GM19467 (cell line): Measurements from ENCODE around the gene SDK1.

Experiments used
- ATAC-seq: cut with Tn5 transposase; IDR thresholded peaks from one replicate; pipeline ENCODE4 v1.9.1; 2021; ENCODE audit warnings: mild to moderate bottlenecking, moderate library complexity; ENCODE audit not compliant: unreplicated experiment

The SDK1 gene

GRCh38 chr7:3283130-3283704 lies 17.8 kb upstream of the SDK1 start:
- no peak for ATAC-seq

- no peak for ATAC-seq
Measured at GRCh38 chr7:3285652-3286051, 15.4 kb upstream of the SDK1 start.

- ATAC-seq = no peak
Measured at GRCh38 chr7:3289996-3290395, 11.1 kb upstream of the SDK1 start.

GRCh38 chr7:3292694-3293093 lies 8.4 kb upstream of the SDK1 start:
- ATAC-seq = no peak

DNA sequence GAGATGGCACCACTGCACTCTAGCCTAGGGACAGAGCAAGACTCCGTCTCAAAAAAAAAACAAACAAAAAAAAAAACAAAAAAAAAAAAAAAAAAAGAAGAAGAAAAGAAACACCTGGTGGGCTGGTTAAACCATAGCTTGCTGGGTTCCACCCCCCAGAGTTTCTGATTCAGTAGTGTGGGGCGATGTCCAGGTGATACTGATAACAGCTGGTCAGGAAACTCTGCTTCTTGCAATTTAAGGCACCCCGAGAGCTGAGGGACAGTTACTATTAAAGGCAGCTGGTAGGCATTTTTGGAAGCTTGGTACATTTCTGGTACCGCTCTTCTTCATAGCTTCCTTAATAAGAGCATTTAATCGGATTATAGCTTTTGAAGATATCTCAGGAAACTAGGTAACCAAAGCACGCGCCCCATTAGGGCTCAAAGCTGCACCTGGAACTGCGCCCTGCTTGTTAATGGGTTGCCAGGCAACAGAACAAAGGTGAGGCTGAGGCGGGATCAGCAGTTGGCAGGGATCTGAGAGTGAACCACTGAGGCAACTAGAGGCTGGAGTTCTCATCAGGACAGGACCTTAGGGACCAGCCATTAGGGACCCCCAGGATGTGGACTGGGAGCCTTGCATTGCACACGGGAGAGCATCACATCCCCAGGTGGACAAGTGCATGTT lies 6.5 kb upstream of the SDK1 start:
- no peak for ATAC-seq

GRCh38 chr7:3297105-3297819 lies 3.8 kb upstream of the SDK1 start:
- ATAC-seq = no peak

DNA sequence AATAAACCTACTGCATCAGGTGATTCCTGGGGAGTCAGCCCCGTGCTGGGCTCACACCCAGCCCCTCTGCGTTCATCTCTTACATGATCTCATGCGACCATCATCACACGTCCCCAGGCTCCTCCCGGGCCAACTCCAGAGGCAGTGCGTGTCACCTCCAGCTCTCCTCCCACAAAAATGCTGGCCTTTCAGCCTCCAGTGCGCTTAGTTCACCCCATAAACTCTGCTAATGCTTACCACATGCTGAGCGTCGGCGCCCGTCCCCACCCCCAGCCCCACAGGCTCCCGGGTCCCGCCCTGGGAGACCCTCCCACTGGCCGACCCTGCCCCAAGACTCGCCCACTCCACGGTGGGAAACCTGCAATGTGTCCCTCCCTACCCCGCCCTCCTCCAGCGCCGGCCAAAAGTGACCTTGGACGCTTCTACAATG lies 816 bp upstream of the SDK1 start:
- no peak for ATAC-seq

DNA sequence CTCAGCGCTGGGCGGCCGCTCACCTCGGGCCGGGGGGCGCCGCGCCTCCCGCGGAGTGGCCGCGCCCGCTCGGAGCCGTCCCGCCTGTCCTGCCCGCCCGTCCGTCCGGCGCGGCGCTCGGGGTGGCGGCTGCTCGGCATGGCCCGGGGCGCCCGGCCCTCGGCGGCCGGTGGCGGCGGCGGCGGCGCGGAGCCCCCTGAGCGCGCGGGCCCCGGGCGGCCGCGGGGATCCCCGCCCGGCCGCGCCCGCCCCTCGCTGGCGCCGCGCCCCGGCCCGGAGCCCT lies 338 bp downstream of the SDK1 start:
- ATAC-seq = no peak

DNA sequence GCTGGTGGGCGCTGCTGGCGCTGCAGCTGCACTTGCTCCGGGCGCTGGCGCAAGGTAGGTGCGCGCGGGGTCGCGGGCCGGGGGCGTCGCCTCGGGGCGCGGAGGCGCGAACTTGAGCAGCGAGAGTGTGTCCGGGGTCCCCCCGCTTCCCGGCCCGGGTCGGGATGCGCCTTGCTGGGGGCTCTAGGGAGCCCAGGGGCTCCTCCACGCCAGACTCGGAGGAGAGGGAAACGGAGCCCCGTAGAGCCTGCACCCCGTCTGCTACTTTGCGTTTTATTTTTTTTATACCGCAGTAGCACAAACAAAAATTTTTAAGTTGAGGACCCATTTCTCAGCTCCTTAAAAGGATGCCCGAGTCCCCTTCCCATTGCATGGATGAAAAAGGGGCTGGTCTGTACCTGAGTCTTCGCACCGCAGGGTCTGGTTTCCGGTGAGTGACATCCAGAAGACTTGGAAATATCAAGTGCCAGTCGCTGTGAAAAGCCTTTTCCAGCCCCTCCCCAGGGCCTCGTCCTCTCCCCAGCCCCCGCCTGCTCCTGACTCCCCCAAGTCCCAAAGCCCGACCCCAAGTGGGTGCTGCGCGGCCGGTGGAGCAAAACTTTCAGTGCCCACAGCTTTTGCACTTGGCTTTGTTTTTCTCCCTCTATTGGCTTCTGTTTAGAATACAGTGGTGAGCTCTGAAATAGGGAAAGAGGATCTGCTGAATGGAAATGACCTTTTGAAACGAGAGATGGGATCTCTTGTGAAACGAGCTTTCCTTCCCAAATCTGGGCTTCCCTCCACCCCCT lies 973 bp downstream of the SDK1 start:
- no peak for ATAC-seq

- no peak for ATAC-seq
Measured at GRCh38 chr7:3302681-3303320, 1.7 kb downstream of the SDK1 start.

DNA sequence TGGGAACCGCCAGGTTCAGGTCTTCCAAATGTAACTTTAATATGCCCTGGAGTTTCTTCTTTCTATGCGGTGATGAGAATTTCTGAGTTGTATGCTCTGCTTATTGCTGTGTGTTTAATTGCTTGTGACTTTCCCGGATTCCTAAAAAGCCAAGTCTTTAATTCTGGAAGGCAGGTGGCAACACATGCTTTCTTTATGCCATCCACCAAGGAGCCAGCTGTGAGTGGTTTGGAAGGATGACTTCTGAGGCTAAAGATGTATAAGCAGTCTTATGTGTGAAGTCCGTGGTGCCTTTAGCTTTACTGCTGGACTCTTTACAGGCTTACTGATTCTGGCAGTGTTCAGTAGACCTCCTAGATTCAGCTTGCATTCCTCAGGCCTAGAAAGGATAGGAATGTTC lies 3.1 kb downstream of the SDK1 start:
- no peak for ATAC-seq

DNA sequence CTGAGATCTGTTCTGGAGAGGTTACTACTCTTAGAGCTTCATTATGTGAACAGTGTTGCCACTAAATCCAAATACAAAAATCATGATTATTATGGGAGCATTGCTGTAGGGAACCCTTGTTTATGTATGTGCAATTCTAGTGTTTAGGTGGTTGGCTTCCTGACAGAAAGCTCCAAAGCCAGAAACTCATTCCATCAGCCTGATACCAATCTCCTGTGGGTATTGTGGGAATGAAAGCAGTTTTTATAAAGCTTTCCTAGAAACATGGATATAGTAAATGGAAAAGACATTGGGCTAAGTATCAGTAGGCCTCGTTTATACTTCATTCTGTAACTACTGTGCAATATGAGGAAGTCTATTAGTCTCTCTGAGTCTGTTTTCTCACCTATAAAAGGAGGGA lies 6.4 kb downstream of the SDK1 start:
- no peak for ATAC-seq

DNA sequence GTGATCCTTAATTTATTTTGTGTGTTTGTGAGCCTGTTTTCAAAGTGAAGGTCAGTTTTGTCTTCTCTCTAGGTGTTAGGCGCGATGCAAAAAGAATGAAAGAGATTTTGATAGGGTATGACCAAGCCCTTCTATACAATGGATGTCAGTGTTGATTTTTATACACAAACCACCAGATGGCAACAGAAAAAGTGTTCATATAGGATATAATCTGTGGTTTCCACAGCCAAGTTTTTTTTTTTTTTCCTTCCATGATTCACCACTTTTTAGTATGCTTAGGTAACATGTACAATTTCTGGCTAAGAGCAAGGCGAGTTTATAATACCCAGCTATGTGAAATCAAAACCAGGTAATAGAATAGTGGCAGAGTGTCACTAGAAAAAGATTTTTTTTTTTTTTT lies 8.1 kb downstream of the SDK1 start:
- no peak for ATAC-seq

DNA sequence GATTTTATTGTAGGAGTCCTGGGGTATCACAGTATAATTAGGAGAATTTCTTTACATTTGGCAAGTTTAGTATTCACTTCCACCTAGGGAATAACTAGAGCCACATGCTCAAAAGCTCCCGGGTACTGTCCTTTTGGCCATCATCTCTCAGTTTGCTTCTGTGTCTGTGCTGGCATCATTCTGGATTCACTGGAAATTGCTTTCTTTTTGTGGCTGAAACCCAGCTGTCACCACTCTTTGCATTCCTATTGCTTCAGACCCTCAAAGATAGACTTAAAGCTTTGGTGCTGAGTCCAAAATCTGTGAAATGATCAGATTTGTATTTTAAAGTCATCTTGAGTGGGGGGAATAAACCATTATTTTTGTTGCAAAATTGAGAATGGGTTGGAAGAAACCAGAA lies 8.9 kb downstream of the SDK1 start:
- ATAC-seq = no peak

GRCh38 chr7:3310884-3311283 lies 9.8 kb downstream of the SDK1 start:
- ATAC-seq = no peak

DNA sequence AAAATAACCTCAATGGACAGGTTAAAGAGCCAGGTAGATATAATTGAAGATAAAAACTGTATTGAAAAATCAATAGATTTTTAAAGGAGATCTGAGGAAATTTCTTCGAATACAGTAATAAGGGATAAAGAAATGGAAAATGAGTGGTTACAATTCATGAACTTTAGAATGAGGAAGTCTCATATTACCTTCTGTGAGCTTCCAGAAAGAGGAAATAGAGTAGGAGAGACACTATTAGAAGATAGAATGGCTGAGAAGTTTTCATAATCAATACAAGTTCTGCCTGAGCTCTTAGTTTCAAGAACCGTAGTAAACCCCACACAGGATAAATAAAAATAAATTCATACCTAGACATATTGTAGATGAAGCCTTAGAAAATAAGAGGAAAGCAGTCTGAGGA lies 11.5 kb downstream of the SDK1 start:
- no peak for ATAC-seq

- ATAC-seq = no peak
Measured at GRCh38 chr7:3318874-3319273, 17.8 kb downstream of the SDK1 start.

DNA sequence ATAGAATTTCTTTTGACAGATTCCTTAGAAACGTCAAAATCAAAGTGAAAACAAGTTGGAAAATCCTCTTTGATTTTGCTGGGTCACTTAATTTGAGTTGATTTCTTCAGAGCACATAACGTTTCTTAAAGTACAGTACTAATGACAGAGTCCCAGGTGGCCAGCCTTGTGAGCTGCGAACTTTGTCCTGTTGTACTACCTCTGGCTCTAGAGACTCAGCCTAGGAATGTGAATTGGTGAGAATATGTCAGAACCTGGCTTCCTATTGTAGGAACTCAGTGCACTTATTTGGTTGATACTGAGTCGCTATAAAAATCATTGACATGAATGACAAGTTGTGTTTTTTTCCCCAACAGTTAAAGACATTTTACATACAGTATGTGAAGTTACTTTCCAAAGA lies 20.2 kb downstream of the SDK1 start:
- no peak for ATAC-seq

DNA sequence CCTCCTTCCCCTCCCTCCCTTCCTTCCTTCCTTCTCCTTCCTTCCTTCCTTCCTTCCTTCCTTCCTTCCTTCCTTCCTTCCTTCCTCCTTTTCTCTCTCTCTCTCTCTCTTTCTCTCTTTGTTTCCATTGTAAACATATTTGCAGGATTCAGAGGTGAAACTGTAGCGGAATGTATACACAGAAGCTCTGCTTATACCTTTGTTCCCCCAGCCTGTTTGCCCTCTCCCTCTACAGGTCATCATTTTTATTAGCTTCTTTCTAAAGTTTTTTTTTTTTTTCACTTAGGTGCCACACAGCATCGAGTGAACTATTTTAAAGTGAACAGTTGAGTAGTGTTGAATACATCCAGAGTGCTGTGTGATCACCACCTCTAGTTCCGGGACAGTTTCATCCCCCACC lies 20.7 kb downstream of the SDK1 start:
- ATAC-seq = no peak

DNA sequence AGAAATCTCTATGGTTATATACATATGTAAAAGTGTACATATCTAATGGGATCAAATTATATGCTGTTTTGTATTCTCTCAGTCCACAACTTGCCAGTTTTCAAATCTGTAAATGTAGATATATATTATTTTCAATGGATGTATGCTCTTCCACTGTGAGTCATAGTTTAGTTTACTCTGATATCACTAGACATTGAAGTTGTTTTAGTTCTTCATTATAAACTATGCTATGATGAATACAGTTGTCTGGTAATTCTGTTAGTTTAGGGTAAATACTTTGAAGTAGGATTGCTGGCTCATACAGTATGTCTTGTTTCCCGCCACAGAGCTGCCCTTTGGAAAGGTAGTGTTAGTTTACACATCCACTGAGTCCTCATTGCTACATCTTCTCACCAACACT lies 25.2 kb downstream of the SDK1 start:
- ATAC-seq = no peak

DNA sequence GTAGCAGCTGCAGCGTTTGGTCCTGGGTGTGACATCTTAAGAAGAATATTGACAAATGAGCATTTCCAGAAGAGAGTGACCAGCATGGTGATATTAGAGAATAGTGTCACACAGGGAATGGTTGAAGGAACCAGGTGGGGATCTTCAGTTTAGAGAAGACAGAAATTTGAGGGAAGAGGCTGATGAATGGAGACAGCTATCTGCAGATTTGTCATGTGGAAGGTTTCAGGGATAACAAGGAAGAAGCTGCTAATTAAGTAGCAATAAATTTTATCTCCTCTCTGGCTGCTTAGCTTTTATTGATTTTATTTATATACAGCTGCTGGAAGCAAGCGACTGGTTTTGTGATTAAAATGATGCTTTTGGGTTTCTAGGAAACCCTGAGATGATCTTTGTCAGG lies 26.0 kb downstream of the SDK1 start:
- no peak for ATAC-seq
